ENCODE measurements around the gene RANGAP1.

The RANGAP1 gene

GRCh38 chr22:41201141-41201540 is 84.8 kb downstream of the RANGAP1 start:
- DNase-seq (ENCODE audit: low read depth in 2 of 2) = no peak
- H3K4me3 ChIP-seq (replicated peaks in 1 of 2; ENCODE audit: low read depth in 2 of 2, low read length in 2 of 2) = no peak overlapping the region
- TF ChIP-seq CTCF (IDR thresholded peaks at IDR 0.05; ENCODE audit: low read depth, low read length) = no peak

GRCh38 chr22:41198027-41198580 is 87.9 kb downstream of the RANGAP1 start:
- peak; percentile 2 for TF ChIP-seq CTCF (IDR thresholded peaks at IDR 0.05; ENCODE audit: low read depth, low read length)
- H3K4me3 ChIP-seq (replicated peaks in 1 of 2; ENCODE audit: low read depth in 2 of 2, low read length in 2 of 2) = peak overlapping the region; percentile 86
- DNase-seq (ENCODE audit: low read depth in 2 of 2) = peak in 1 of 2 donors; percentile 17

- peak overlapping the region; percentile 86 for H3K4me3 ChIP-seq (replicated peaks in 1 of 2; ENCODE audit: low read depth in 2 of 2, low read length in 2 of 2)
- TF ChIP-seq CTCF (IDR thresholded peaks at IDR 0.05; ENCODE audit: low read depth, low read length) = peak; percentile 14
- DNase-seq (ENCODE audit: low read depth in 2 of 2) = peak; percentile 50
Measured at GRCh38 chr22:41197038-41197972, 88.7 kb downstream of the RANGAP1 start.
